GM21528 (cell line): ENCODE measurements around the gene OR2L5.
A peak's percentile ranks its signal among the peaks of the same experiment; 100 is the strongest.

ENCODE experiments used
- ATAC-seq: cut with Tn5 transposase; IDR thresholded peaks from one replicate; pipeline ENCODE4 v1.9.1; 2021; ENCODE audit warnings: mild to moderate bottlenecking, moderate library complexity; ENCODE audit not compliant: unreplicated experiment, low FRiP score

Gene OR2L5, protein sequence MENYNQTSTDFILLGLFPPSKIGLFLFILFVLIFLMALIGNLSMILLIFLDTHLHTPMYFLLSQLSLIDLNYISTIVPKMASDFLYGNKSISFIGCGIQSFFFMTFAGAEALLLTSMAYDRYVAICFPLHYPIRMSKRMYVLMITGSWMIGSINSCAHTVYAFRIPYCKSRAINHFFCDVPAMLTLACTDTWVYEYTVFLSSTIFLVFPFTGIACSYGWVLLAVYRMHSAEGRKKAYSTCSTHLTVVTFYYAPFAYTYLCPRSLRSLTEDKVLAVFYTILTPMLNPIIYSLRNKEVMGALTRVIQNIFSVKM

DNA sequence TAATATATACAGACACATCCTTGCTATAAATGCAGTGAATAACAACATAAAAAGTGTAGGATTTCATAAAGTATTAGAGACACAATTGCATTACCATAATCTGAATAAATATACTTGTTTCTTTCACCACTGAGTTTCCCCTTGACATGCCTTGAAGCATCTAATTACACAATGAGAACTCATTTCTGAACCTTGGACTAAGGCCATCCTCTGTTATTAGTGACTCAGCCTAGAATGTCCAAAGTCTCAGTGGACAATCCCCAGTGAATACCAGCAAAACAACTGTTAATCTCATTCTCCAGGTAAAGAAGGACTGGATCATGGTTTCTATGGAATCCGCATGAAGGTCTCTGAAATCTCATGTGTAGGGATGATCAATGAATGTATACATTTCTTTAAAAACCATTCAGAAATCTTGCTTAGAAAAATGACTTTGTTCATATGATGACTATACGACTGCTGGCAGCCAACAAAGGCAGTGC, at the start of gene OR2L5:
TSS of gene OR2L5 (plus strand) at position 432 of the 482 bp plus-strand sequence. CDS start 8,288 bp downstream, outside the sequence.
- ATAC-seq: no peak

- no peak for ATAC-seq
These were observed 48.5 kb upstream of the OR2L5 start, which contains the start of gene OR2AK2 for GRCh38 chr1:247964933-247965332. Gene OR2AK2, plus strand, starts transcription at chr1:247965233. Its CDS starts 144 bp downstream, at chr1:247965377.

DNA sequence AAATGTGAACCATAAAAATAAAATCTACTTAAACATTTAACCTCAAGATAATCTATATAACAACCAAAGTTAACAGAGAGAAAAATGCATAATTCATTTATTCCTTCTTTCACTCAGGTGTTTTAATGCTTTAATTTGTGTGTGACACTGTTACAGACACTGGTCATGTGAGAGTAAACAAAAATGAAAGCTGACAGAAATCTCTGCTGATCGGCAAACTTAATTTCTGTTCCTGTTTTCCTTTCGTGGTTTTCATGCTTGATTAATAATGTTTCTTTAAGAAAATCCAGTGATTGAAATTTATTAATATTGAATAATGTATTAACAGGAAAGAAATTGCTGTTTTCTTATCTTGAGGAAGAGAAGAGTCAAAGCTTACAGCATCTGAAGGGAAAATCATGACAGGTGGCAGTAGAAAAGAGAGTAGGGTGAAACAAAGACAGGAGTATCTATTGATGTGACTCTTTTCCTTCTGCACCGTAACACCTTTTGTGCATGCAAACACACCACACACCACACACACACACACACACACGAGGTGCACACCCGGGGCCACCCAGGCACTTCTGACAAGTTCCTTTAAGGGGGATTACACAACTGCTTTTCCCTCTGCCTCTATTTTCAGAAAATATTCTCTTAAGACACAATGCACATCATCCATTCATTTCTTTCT, 46.8 kb upstream of the OR2L5 start:
- peak; percentile 96 for ATAC-seq

- no peak for ATAC-seq
These were observed 20.5 kb upstream of the OR2L5 start for GRCh38 chr1:247992986-247993385.

DNA sequence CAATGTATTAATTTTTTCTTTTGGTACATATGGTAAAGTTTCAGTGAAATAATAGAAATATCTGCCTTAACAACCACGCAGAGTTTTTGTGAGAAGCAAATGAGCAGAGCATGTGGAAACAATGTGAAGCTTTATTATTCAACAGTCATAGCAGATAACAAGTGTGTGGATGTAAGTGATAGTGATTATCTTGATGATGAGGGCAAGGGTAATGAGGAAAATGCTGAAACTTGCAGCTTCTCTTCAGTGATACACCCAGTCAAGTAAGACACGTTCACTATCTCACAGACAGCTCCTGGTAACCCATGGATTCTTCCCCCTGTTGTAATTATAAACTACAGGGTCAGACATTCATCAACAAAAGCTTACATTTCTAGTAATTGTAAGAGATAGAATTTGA, 14.6 kb upstream of the OR2L5 start:
- no peak for ATAC-seq

DNA sequence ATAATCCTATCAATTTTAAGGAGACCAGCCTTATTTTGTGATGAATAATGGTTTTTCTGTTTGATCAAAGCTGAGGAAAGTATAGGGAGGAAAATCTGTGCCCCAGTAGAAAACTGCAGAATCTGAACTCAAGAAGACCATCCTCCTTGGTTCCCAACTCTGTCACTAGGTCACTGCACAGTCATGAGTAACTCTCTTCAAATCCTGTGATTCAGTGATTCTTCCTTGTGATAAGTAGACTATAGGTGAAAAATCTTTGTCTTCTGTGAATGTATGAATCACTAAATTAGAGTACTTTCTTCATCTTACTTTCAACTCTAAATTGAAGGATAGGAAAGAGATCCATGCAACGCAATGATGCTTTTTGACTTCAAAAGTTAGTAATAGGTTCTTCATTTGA, 13.3 kb upstream of the OR2L5 start:
- ATAC-seq: no peak

DNA sequence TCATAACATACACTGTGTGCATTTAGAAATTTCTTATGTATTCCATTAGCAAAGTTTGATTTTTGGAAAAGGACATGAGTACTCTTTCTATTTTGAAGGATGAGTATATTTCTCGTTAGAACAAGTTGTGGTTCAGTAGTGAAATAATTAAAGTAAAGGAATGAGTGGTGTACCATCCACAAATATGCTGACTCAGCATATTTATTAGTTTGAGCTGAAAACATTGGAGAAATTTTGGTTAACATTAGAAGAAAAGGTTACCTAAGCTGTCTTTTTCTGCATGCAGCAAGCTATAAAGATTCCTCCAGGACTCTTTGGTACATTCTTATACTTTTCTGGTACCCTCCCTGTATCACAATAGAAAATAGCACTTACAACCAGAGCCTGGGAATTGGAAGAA, 5.7 kb upstream of the OR2L5 start:
- ATAC-seq: no peak

- no peak for ATAC-seq
These were observed 3.8 kb upstream of the OR2L5 start for GRCh38 chr1:248009681-248010080.

DNA sequence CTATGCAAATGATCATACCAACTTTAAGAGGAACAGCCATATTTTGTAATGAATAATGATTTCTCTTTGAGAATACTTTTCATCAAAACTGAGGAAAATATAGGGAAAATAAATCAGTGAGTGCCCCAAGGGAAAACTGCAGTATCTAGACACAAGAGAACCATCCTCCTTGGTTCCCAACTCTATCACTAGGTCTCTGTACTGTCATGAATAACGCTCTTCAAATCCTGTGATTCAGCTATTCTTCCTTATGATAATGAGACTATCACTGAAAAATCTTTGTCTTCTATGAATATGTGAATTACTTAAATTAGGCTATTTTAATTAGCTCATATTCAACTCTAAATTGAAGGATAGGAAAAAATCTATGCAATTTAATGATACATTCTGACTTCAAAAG, 2.3 kb downstream of the OR2L5 start:
- no peak for ATAC-seq

- no peak for ATAC-seq
These were observed 16.3 kb downstream of the OR2L5 start, which contains the start of gene OR2L2 for GRCh38 chr1:248029770-248030169. Gene OR2L2, plus strand, starts transcription at chr1:248030070. Its CDS starts 8,198 bp downstream, at chr1:248038268.

DNA sequence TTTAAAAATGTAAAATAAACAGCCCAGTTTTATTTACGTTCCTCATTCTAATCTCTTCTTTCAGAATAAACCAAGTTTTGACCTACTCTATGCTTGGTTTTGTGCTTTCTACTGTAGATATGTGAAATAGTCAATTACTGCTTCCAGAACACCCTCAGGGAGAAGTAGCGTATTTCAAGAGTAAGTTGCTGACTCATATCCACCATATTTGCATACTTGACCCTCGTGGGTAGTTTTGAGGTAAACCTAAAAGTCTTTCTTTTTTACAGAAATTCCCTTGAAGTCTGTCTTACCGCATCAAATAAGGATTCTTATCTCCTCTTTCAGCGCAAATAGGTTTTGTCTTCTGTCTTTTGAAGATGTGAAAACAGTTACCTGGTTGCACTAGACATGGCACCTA, 31.7 kb downstream of the OR2L5 start:
- no peak for ATAC-seq

DNA sequence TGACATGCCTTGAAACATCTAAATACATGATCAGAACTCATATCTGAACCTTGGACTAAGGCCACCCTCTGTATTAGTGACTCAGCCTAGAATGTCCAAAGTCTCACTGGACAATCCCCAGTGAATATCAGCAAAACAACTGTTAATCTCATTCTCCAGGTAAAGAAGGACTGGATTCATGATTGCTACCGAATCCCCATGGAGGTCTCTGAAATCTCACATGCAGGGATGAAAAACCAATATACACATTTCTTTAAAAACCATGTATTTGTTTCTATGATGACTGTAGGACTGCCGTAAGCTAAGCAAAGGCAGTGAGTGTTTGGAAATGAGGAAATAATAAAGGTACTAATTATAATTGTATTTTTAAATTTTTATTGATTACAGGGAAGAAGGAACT, 33.1 kb downstream of the OR2L5 start, which contains the start of gene OR2L3:
TSS of gene OR2L3 (plus strand) at position 301 of the 400 bp plus-strand sequence. CDS start 13,846 bp downstream, outside the sequence.
- ATAC-seq: no peak

GRCh38 chr1:248047008-248047407, 33.5 kb downstream of the OR2L5 start:
- ATAC-seq: no peak

DNA sequence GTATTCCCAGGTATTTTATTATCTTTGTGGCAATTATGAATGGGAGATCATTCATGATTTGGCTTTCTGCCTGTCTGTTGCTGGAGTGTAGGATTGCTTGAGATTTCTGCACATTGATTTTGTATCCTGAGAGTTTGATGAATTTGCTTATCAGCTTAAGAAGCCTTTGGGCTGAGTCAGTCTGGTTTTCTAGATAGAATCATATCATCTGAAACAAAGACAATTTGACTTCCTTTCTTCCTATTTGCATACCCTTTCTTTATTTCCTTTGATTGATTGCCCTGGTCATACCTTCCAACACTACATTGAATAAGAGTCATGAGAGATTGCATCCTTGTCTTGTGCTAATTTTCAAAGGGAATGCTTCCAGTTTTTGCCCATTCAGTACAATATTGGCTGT, 41.2 kb downstream of the OR2L5 start:
- no peak for ATAC-seq

DNA sequence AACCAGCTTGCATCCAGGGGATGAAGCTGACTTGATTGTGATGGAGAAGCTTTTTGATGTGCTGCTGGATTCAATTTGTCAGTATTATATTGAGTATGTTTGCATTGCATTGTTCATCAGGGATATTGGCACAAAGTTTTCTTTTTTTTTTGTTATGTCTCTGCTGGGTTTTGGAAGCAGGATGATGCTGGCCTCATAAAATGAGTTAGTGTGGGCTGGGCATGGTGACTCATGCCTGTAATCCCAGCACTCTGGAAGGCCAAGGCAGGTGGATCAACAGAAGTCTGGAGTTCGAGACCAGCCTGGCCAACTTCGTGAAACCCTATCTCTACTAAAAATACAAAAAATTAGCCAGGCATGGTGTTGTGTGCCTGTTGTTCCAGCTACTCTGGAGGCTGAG, 41.8 kb downstream of the OR2L5 start:
- no peak for ATAC-seq

DNA sequence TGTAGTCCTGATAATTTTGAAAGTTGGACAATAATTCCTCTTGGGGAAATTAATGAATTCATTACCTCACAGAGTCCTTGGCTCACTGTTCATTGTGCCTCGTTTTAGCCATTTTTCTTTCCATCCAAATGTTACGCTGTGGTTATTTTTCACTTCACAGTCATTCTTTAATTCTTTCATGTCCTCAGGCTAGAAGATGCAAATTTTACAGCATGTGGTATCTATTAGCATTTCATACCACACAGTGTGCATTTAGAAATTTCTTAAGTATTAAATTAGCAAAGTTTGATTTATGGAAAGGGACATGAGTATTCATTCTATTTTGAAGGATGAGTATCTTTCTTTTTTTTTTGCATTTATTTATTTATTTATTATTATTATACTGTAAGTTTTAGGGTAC, 51.6 kb downstream of the OR2L5 start:
- no peak for ATAC-seq

DNA sequence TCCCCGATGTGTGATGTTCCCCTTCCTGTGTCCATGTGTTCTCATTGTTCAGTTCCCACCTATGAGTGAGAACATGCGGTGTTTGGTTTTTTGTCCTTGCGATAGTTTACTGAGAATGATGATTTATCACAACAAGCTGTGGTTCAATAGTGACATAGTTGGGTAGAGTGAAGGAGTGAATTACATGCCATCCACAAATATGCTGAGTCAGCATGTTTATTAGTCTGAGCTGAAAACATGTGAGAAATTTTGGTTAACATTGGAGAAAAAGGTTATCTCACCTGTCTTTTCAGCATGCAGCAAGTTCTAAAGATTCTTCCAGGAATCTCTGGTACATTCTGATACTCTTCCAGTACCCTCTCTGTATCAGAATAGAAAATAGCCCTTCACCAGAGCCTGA, 52.1 kb downstream of the OR2L5 start:
- ATAC-seq: no peak
